ENCODE results near the gene CCDC146.

CCDC146 gene

GRCh38 chr7:77253151-77253550 lies 130.7 kb downstream of the CCDC146 start:
- Histone ChIP-seq H3K27ac (ENCODE audit: low read depth, low read length) (no peak overlapping the region), H3K27me3 (ENCODE audit: insufficient read depth, low read length, poor library complexity) (no peaks in the 10 kb centered on the region), H3K79me1 (ENCODE audit: low read length) (no peaks in the 10 kb centered on the region), H2BK15ac (replicated peaks; ENCODE audit: low read depth) (no peak overlapping the region), H3K18ac (ENCODE audit: low read length) (no peak overlapping the region), H3K23ac (ENCODE audit: low read length) (no peak overlapping the region), H4K8ac (ENCODE audit: low read depth, low read length) (no peak overlapping the region), H2BK5ac (ENCODE audit: low read length) (no peak overlapping the region), H3K79me2 (ENCODE audit: control insufficient read depth, insufficient read depth, low read length) (no peaks in the 10 kb centered on the region), H3K9ac (ENCODE audit: low read length) (no peak overlapping the region), H3K36me3 (ENCODE audit: control insufficient read depth, insufficient read depth, low read length) (no peaks in the 10 kb centered on the region), H3K56ac (ENCODE audit: low read length) (no peak overlapping the region), H3K4ac (ENCODE audit: low read depth, low read length) (no peak overlapping the region), H2AK5ac (ENCODE audit: low read length) (no peak overlapping the region), H3K4me2 (ENCODE audit: low read length) (no peak overlapping the region), H3K4me3 (ENCODE audit: low read length) (no peak overlapping the region), H2BK120ac (ENCODE audit: low read depth, low read length) (no peak overlapping the region), H3K4me1 (ENCODE audit: control insufficient read depth, low read depth, low read length) (no peaks in the 10 kb centered on the region), H4K5ac (ENCODE audit: low read length) (no peak overlapping the region)
- DNase-seq, result peak; percentile 7
- WGBS (ENCODE audit: extremely low coverage, insufficient coverage, low lambda C conversion rate), result no CpG with 5 or more reads among the region's 3 CpGs

GRCh38 chr7:77254429-77254828 lies 132.0 kb downstream of the CCDC146 start:
- Histone ChIP-seq H2AK5ac (ENCODE audit: low read length) (no peak overlapping the region), H4K8ac (ENCODE audit: low read depth, low read length) (no peak overlapping the region), H2BK15ac (replicated peaks; ENCODE audit: low read depth) (no peak overlapping the region), H3K27ac (ENCODE audit: low read depth, low read length) (no peak overlapping the region), H3K9ac (ENCODE audit: low read length) (no peak overlapping the region), H3K36me3 (ENCODE audit: control insufficient read depth, insufficient read depth, low read length) (no peaks in the 10 kb centered on the region), H2BK120ac (ENCODE audit: low read depth, low read length) (no peak overlapping the region), H3K79me2 (ENCODE audit: control insufficient read depth, insufficient read depth, low read length) (no peaks in the 10 kb centered on the region), H3K79me1 (ENCODE audit: low read length) (no peaks in the 10 kb centered on the region), H3K4me3 (ENCODE audit: low read length) (no peak overlapping the region), H3K4ac (ENCODE audit: low read depth, low read length) (no peak overlapping the region), H3K18ac (ENCODE audit: low read length) (no peak overlapping the region), H3K4me1 (ENCODE audit: control insufficient read depth, low read depth, low read length) (no peaks in the 10 kb centered on the region), H2BK5ac (ENCODE audit: low read length) (no peak overlapping the region), H3K4me2 (ENCODE audit: low read length) (no peak overlapping the region), H3K23ac (ENCODE audit: low read length) (no peak overlapping the region), H4K5ac (ENCODE audit: low read length) (no peak overlapping the region), H3K56ac (ENCODE audit: low read length) (no peak overlapping the region), H3K27me3 (ENCODE audit: insufficient read depth, low read length, poor library complexity) (no peaks in the 10 kb centered on the region)
- no peak for DNase-seq

GRCh38 chr7:77254915-77255314 lies 132.5 kb downstream of the CCDC146 start:
- H2AK5ac ChIP-seq (ENCODE audit: low read length), result no peak overlapping the region
- H4K8ac ChIP-seq (ENCODE audit: low read depth, low read length), result no peak overlapping the region
- no peak overlapping the region for H4K5ac ChIP-seq (ENCODE audit: low read length)
- H2BK15ac ChIP-seq (replicated peaks; ENCODE audit: low read depth), result no peak overlapping the region
- no peaks in the 10 kb centered on the region for H3K36me3 ChIP-seq (ENCODE audit: control insufficient read depth, insufficient read depth, low read length)
- H3K27me3 ChIP-seq (ENCODE audit: insufficient read depth, low read length, poor library complexity), result no peaks in the 10 kb centered on the region
- H2BK5ac ChIP-seq (ENCODE audit: low read length), result no peak overlapping the region
- no peak overlapping the region for H3K56ac ChIP-seq (ENCODE audit: low read length)
- no peak overlapping the region for H3K18ac ChIP-seq (ENCODE audit: low read length)
- H3K79me2 ChIP-seq (ENCODE audit: control insufficient read depth, insufficient read depth, low read length), result no peaks in the 10 kb centered on the region
- DNase-seq, result no peak
- H3K23ac ChIP-seq (ENCODE audit: low read length), result no peak overlapping the region
- H3K79me1 ChIP-seq (ENCODE audit: low read length), result no peaks in the 10 kb centered on the region
- no CpG with 5 or more reads among the region's 2 CpGs for WGBS (ENCODE audit: extremely low coverage, insufficient coverage, low lambda C conversion rate)
- no peak overlapping the region for H3K27ac ChIP-seq (ENCODE audit: low read depth, low read length)
- no peaks in the 10 kb centered on the region for H3K4me1 ChIP-seq (ENCODE audit: control insufficient read depth, low read depth, low read length)
- H3K9ac ChIP-seq (ENCODE audit: low read length), result no peak overlapping the region
- no peak overlapping the region for H3K4ac ChIP-seq (ENCODE audit: low read depth, low read length)
- H3K4me2 ChIP-seq (ENCODE audit: low read length), result no peak overlapping the region
- H2BK120ac ChIP-seq (ENCODE audit: low read depth, low read length), result no peak overlapping the region
- H3K4me3 ChIP-seq (ENCODE audit: low read length), result no peak overlapping the region

- H3K4me3 ChIP-seq (ENCODE audit: low read length), result no peak overlapping the region
- H3K36me3 ChIP-seq (ENCODE audit: control insufficient read depth, insufficient read depth, low read length), result no peaks in the 10 kb centered on the region
- H2AK5ac ChIP-seq (ENCODE audit: low read length), result no peak overlapping the region
- H2BK120ac ChIP-seq (ENCODE audit: low read depth, low read length), result no peak overlapping the region
- WGBS (ENCODE audit: extremely low coverage, insufficient coverage, low lambda C conversion rate), result no CpG with 5 or more reads among the region's 1 CpG
- H3K56ac ChIP-seq (ENCODE audit: low read length), result no peak overlapping the region
- no peaks in the 10 kb centered on the region for H3K79me1 ChIP-seq (ENCODE audit: low read length)
- H2BK15ac ChIP-seq (replicated peaks; ENCODE audit: low read depth), result no peak overlapping the region
- H2BK5ac ChIP-seq (ENCODE audit: low read length), result no peak overlapping the region
- DNase-seq, result no peak
- no peaks in the 10 kb centered on the region for H3K27me3 ChIP-seq (ENCODE audit: insufficient read depth, low read length, poor library complexity)
- H3K9ac ChIP-seq (ENCODE audit: low read length), result no peak overlapping the region
- H3K23ac ChIP-seq (ENCODE audit: low read length), result no peak overlapping the region
- no peaks in the 10 kb centered on the region for H3K4me1 ChIP-seq (ENCODE audit: control insufficient read depth, low read depth, low read length)
- H3K4me2 ChIP-seq (ENCODE audit: low read length), result no peak overlapping the region
- H3K27ac ChIP-seq (ENCODE audit: low read depth, low read length), result no peak overlapping the region
- no peak overlapping the region for H3K18ac ChIP-seq (ENCODE audit: low read length)
- H4K5ac ChIP-seq (ENCODE audit: low read length), result no peak overlapping the region
- H3K79me2 ChIP-seq (ENCODE audit: control insufficient read depth, insufficient read depth, low read length), result no peaks in the 10 kb centered on the region
- no peak overlapping the region for H3K4ac ChIP-seq (ENCODE audit: low read depth, low read length)
- no peak overlapping the region for H4K8ac ChIP-seq (ENCODE audit: low read depth, low read length)
These were observed 135.6 kb downstream of the CCDC146 start for GRCh38 chr7:77258014-77258413.

GRCh38 chr7:77258593-77258992 lies 136.2 kb downstream of the CCDC146 start:
- Histone ChIP-seq H3K23ac (ENCODE audit: low read length) (no peak overlapping the region), H4K5ac (ENCODE audit: low read length) (no peak overlapping the region), H2BK120ac (ENCODE audit: low read depth, low read length) (no peak overlapping the region), H3K27ac (ENCODE audit: low read depth, low read length) (no peak overlapping the region), H4K8ac (ENCODE audit: low read depth, low read length) (no peak overlapping the region), H3K4me2 (ENCODE audit: low read length) (no peak overlapping the region), H3K18ac (ENCODE audit: low read length) (no peak overlapping the region), H3K4ac (ENCODE audit: low read depth, low read length) (no peak overlapping the region), H3K79me1 (ENCODE audit: low read length) (no peaks in the 10 kb centered on the region), H3K79me2 (ENCODE audit: control insufficient read depth, insufficient read depth, low read length) (no peaks in the 10 kb centered on the region), H3K4me3 (ENCODE audit: low read length) (no peak overlapping the region), H3K56ac (ENCODE audit: low read length) (no peak overlapping the region), H2BK5ac (ENCODE audit: low read length) (no peak overlapping the region), H2BK15ac (replicated peaks; ENCODE audit: low read depth) (no peak overlapping the region), H3K9ac (ENCODE audit: low read length) (no peak overlapping the region), H3K4me1 (ENCODE audit: control insufficient read depth, low read depth, low read length) (no peaks in the 10 kb centered on the region), H2AK5ac (ENCODE audit: low read length) (no peak overlapping the region), H3K36me3 (ENCODE audit: control insufficient read depth, insufficient read depth, low read length) (no peaks in the 10 kb centered on the region), H3K27me3 (ENCODE audit: insufficient read depth, low read length, poor library complexity) (no peaks in the 10 kb centered on the region)
- WGBS (ENCODE audit: extremely low coverage, insufficient coverage, low lambda C conversion rate), result no CpG with 5 or more reads among the region's 6 CpGs
- no peak for DNase-seq

- WGBS (ENCODE audit: extremely low coverage, insufficient coverage, low lambda C conversion rate), result no CpG with 5 or more reads among the region's 4 CpGs
- Histone ChIP-seq H3K79me2 (ENCODE audit: control insufficient read depth, insufficient read depth, low read length) (no peaks in the 10 kb centered on the region), H3K4ac (ENCODE audit: low read depth, low read length) (no peak overlapping the region)
These were observed 139.9 kb downstream of the CCDC146 start for GRCh38 chr7:77262316-77262715.

More at GRCh38 chr7:77262316-77262715, 139.9 kb downstream of the CCDC146 start:
- Histone ChIP-seq H2BK15ac (replicated peaks; ENCODE audit: low read depth) (no peak overlapping the region), H3K27ac (ENCODE audit: low read depth, low read length) (no peak overlapping the region), H3K9ac (ENCODE audit: low read length) (no peak overlapping the region), H3K23ac (ENCODE audit: low read length) (no peak overlapping the region), H3K4me3 (ENCODE audit: low read length) (no peak overlapping the region), H2BK5ac (ENCODE audit: low read length) (no peak overlapping the region), H2AK5ac (ENCODE audit: low read length) (no peak overlapping the region), H3K4me2 (ENCODE audit: low read length) (no peak overlapping the region), H2BK120ac (ENCODE audit: low read depth, low read length) (no peak overlapping the region), H3K18ac (ENCODE audit: low read length) (no peak overlapping the region), H4K5ac (ENCODE audit: low read length) (no peak overlapping the region), H3K36me3 (ENCODE audit: control insufficient read depth, insufficient read depth, low read length) (no peaks in the 10 kb centered on the region), H4K8ac (ENCODE audit: low read depth, low read length) (no peak overlapping the region), H3K79me1 (ENCODE audit: low read length) (no peaks in the 10 kb centered on the region), H3K27me3 (ENCODE audit: insufficient read depth, low read length, poor library complexity) (no peaks in the 10 kb centered on the region), H3K56ac (ENCODE audit: low read length) (no peak overlapping the region), H3K4me1 (ENCODE audit: control insufficient read depth, low read depth, low read length) (no peaks in the 10 kb centered on the region)
- DNase-seq, result no peak
